Measurements from ENCODE around the gene EPG5.

The EPG5 gene

DNA sequence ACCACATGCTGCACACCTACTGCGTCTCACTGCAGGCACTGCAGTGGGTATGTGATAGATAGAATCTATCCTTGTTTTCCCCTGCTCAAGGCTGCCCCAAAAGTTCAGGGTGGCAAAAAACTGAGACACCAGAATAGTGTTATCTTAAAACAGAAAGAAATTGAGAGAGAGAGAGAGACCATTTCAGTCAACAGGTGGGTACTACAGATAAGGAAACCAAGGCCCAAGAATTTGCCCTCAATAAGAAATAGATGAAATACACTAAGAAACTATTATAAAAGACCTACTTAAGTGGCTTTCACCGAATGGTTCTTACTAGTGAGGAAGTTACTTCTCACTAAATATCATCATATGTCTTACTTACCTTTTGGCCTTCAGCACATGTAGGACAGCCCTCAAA lies 27.9 kb downstream of the EPG5 start:
- H3K4me3 ChIP-seq (ENCODE audit: low read length), result no peak overlapping the region
- TF ChIP-seq, protein P1, sequence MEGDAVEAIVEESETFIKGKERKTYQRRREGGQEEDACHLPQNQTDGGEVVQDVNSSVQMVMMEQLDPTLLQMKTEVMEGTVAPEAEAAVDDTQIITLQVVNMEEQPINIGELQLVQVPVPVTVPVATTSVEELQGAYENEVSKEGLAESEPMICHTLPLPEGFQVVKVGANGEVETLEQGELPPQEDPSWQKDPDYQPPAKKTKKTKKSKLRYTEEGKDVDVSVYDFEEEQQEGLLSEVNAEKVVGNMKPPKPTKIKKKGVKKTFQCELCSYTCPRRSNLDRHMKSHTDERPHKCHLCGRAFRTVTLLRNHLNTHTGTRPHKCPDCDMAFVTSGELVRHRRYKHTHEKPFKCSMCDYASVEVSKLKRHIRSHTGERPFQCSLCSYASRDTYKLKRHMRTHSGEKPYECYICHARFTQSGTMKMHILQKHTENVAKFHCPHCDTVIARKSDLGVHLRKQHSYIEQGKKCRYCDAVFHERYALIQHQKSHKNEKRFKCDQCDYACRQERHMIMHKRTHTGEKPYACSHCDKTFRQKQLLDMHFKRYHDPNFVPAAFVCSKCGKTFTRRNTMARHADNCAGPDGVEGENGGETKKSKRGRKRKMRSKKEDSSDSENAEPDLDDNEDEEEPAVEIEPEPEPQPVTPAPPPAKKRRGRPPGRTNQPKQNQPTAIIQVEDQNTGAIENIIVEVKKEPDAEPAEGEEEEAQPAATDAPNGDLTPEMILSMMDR (conservative IDR thresholded peaks at IDR 0.05; ENCODE audit: low read length), result no peak
- DNase-seq (ENCODE audit: low read depth), result no peak

DNA sequence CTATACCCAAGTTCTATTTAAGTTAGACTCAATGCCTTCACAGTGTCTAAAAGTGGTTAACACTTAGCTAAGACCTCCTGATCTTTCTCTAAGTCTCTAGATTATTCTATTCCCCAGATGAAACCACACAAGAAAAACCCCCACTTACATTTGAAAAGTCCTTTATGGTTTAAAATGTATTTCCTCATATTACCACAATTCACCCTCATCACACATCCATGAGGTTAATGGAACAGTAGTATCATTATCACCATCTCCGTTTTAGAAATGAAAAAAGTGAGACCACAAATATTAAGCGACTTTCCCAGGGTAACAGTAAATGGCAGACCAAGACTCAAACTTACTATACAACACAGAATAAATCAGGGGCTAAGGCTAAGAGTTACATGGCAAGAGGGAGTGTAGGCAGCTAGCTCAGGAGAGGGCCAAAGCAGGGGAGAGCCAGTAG lies 28.6 kb downstream of the EPG5 start:
- DNase-seq (ENCODE audit: low read depth), result no peak
- no peak overlapping the region for H3K4me3 ChIP-seq (ENCODE audit: low read length)
- TF ChIP-seq, protein P1 (conservative IDR thresholded peaks at IDR 0.05; ENCODE audit: low read length), result no peak

DNA sequence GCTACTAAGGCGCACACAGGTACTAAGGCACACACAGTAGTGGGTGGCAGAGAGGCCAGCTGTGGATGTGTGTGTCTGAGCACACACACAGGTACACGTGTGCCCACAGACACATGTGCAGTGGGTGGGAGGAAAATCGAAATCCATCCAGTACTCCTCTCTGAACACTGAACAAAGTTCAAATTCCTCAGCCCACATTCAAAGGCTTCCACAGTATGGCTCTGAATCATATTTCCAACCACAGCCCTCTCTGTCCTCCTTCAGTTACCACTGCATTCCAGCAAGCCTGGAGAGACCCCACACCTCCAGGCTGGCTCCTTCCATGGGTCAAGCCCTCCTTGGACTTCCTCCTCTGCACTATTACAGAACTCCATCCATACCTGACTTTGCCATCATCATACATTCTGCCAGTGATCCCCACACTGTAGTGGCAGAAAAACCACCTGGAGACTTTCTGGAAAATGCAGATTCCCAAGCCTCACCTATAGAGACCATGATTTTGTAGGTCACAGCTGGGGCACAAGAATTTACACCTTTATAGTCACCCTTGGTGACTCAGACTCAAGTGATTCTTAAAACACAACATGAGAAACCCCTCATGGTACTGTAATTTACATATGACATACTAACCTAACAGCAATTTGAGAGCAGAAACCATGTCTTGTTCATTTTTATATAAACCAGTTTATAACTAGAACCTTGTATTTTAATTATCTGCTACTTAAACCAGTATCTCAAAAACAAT lies 31.4 kb downstream of the EPG5 start:
- TF ChIP-seq, protein P1 (conservative IDR thresholded peaks at IDR 0.05; ENCODE audit: low read length), result no peak
- DNase-seq (ENCODE audit: low read depth), result peak; percentile 44
- H3K4me3 ChIP-seq (ENCODE audit: low read length), result no peak overlapping the region

- no peak for DNase-seq (ENCODE audit: low read depth)
These were observed 34.4 kb downstream of the EPG5 start for GRCh38 chr18:45932708-45933107.

GRCh38 chr18:45930963-45931362 lies 36.2 kb downstream of the EPG5 start:
- DNase-seq (ENCODE audit: low read depth), result no peak
- TF ChIP-seq, protein P1 (conservative IDR thresholded peaks at IDR 0.05; ENCODE audit: low read length), result no peak
- H3K4me3 ChIP-seq (ENCODE audit: low read length), result no peak overlapping the region

More at GRCh38 chr18:45932708-45933107, 34.4 kb downstream of the EPG5 start:
- H3K4me3 ChIP-seq (ENCODE audit: low read length), result no peak overlapping the region
- TF ChIP-seq, protein P1 (conservative IDR thresholded peaks at IDR 0.05; ENCODE audit: low read length), result no peak

DNA sequence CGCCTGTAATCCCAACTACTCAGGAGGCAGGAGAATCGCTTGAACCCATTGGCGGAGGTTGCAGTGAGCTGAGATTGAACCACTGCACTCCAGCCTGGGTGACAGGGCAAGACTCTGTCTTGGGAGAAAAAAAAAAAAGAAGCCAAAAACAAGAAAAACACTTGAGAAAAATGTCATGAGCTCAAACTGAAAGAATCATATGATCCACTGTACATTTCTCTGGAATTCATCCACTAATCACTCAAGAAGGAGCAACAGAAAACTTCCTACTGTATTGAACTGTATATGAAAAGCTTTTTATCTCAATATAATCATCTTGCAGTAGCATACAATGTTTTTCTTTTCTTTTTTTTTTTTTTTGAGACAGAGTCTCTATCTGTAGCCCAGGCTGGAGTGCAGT lies 40.4 kb downstream of the EPG5 start:
- TF ChIP-seq, protein P1 (conservative IDR thresholded peaks at IDR 0.05; ENCODE audit: low read length), result no peak
- no peak overlapping the region for H3K4me3 ChIP-seq (ENCODE audit: low read length)
- DNase-seq (ENCODE audit: low read depth), result no peak

- TF ChIP-seq, protein P1 (conservative IDR thresholded peaks at IDR 0.05; ENCODE audit: low read length), result no peak
- no peak for DNase-seq (ENCODE audit: low read depth)
- no peak overlapping the region for H3K4me3 ChIP-seq (ENCODE audit: low read length)
These were observed 41.0 kb downstream of the EPG5 start for GRCh38 chr18:45926085-45926484.
